K562 (cell line): Measurements from ENCODE around the gene CHRDL2.

Source experiments
- BACH1 ChIP-seq: fragments of 200-800 bp; sonication (Bioruptor generic); IDR thresholded peaks from 2 replicates; pipeline ENCODE4 v1.6.1; 2016; ENCODE audit warnings: missing genetic modification characterization, missing compliant biosample characterization
- BMI1 ChIP-seq: fragments of 150-350 bp; IDR thresholded peaks from 2 replicates; pipeline ENCODE4 v1.6.1; 2014; ENCODE audit warnings: low read length
- CBX2 ChIP-seq: fragments of 200-600 bp; sonication (generic); IDR thresholded peaks from one replicate; pipeline ENCODE4 v1.6.1; 2012; ENCODE audit warnings: mild to moderate bottlenecking, low read length, inconsistent platforms; ENCODE audit not compliant: insufficient read depth, poor library complexity, severe bottlenecking
- CHD1 ChIP-seq: fragments of 200-600 bp; sonication (generic); IDR thresholded peaks from one replicate; pipeline ENCODE4 v1.6.1; 2012; ENCODE audit warnings: mild to moderate bottlenecking, moderate library complexity, low read length, inconsistent platforms
- GATAD2B ChIP-seq: fragments of 450-650 bp; IDR thresholded peaks from 2 replicates; pipeline ENCODE4 v1.6.1; 2017; ENCODE audit warnings: mild to moderate bottlenecking, borderline replicate concordance
- MAZ ChIP-seq, 2 experiments: fragments of 450-650 bp in 1 of 2; sonication (generic) in 1 of 2; formaldehyde crosslinking; IDR thresholded peaks in 1 of 2; conservative IDR thresholded peaks in 1 of 2; 2 replicates each; pipeline versions ENCODE4 v1.4.0 to v1.5.0; 2020; ENCODE audit warnings: mild to moderate bottlenecking in 1 of 2, missing genetic modification reagents in 1 of 2
- SIN3A ChIP-seq, 2 experiments: fragments of 150-350 bp in 1 of 2; IDR thresholded peaks; 2 replicates each; pipeline ENCODE4 v1.6.1; 2011 to 2016; ENCODE audit warnings: borderline replicate concordance in 2 of 2, low read depth in 2 of 2, low read length in 2 of 2, mild to moderate bottlenecking in 2 of 2, moderate library complexity in 2 of 2; ENCODE audit not compliant: control insufficient read depth in 1 of 2
- SMARCB1 ChIP-seq: IDR thresholded peaks from 2 replicates; pipeline ENCODE4 v1.6.1; 2011; ENCODE audit warnings: improper control_type of control experiment, low read depth; ENCODE audit not compliant: insufficient read length
- TF ChIP-seq, protein P1 (sequence below): conservative IDR thresholded peaks from 2 replicates; pipeline ENCODE4 v1.6.1; 2011; ENCODE audit warnings: low read depth, mild to moderate bottlenecking, low read length; ENCODE audit not compliant: control insufficient read depth

DNA sequence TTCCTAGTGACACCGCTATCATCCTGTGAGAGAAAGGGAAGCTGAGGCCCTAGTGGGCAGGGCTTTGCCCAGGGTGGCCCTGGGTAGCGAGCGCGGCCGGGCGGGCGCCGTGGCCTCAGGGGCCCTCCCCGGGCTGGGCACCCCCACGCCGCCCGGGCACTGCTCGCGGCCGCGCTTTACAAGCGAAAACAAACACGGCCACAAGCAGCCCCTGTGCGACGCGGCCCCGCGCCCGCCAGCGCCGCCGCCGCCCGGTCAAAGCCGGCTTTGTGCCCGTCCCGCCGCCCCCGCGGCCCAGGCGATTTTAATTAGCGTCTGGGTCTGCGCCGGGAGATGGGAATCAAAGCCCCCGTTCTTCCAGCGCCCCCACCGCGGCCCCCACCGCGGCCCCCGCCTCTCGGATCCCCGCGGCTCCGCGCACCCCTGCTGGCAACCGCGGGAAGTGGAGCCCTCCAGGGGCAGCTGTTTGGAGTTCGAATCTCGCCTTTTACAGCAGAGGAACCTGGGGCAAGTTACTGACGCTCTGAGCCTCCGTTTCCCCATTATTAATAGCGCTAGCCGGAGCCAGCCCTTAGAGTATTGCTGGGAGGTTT lies 47.9 kb downstream of the CHRDL2 start:
- TF ChIP-seq SIN3A (IDR thresholded peaks at IDR 0.05; ENCODE audit: borderline replicate concordance in 2 of 2, control insufficient read depth in 1 of 2, low read depth in 2 of 2, low read length in 2 of 2): no peak
- no peak for TF ChIP-seq BMI1
- no peak for TF ChIP-seq GATAD2B
- no peak for TF ChIP-seq BACH1 (tag)
- no peak for TF ChIP-seq CBX2
- no peak for TF ChIP-seq CHD1
- no peak for TF ChIP-seq MAZ (CRISPR knock-in tag; conservative IDR thresholded peaks at IDR 0.05 in 1 of 2, IDR thresholded peaks at IDR 0.05 in 1 of 2)
- TF ChIP-seq, protein P1, sequence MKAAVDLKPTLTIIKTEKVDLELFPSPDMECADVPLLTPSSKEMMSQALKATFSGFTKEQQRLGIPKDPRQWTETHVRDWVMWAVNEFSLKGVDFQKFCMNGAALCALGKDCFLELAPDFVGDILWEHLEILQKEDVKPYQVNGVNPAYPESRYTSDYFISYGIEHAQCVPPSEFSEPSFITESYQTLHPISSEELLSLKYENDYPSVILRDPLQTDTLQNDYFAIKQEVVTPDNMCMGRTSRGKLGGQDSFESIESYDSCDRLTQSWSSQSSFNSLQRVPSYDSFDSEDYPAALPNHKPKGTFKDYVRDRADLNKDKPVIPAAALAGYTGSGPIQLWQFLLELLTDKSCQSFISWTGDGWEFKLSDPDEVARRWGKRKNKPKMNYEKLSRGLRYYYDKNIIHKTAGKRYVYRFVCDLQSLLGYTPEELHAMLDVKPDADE: no peak
- no peak for TF ChIP-seq SMARCB1
